ENCODE results near the gene CXorf58.

The CXorf58 gene

DNA sequence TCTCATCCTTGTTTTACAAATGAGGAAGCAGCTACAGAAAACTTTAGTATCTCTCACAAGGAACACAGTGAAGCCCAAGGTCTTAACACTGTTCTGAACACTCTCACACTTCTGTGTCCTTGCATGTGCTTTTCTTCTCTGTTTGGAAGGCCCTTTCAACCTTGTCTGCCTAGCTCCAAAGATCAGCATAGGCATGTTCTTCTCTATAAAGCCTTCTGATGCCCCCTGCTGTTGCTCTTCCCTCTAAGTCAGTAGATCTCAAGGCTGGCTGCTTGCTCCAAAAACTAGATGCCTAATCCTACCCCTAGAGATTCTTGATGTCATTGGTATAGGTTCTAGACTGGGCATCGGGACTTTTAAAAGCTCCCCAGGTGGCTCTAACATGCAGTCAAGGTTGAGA lies 6.0 kb upstream of the CXorf58 start:
- H3K4me3 ChIP-seq (ENCODE audit: low read length) = no peak overlapping the region
- peak; percentile 56 for TF ChIP-seq CTCF (conservative IDR thresholded peaks at IDR 0.05; ENCODE audit: low read depth, low read length)
- DNase-seq (ENCODE audit: low read depth) = no peak

DNA sequence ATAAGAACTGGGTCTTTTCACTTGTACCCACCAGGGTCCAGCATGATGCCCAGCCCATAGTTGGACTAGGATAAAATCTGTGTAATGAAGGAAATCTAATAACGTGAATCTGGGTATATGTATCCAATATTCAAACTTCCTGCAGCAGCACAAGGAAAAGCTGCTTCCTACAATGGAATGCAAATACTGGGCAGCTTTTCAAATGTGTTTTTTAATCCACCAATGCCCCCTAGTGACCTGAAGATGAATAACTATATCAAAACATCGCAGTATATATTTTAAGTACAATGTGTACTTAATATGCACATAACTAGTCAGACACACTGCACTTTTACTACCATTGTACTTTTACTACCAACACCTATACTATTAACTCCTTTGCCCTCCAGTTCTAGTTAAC lies 5.4 kb upstream of the CXorf58 start:
- H3K4me3 ChIP-seq (ENCODE audit: low read length) = no peak overlapping the region
- TF ChIP-seq CTCF (conservative IDR thresholded peaks at IDR 0.05; ENCODE audit: low read depth, low read length) = peak; percentile 46
- DNase-seq (ENCODE audit: low read depth) = no peak

DNA sequence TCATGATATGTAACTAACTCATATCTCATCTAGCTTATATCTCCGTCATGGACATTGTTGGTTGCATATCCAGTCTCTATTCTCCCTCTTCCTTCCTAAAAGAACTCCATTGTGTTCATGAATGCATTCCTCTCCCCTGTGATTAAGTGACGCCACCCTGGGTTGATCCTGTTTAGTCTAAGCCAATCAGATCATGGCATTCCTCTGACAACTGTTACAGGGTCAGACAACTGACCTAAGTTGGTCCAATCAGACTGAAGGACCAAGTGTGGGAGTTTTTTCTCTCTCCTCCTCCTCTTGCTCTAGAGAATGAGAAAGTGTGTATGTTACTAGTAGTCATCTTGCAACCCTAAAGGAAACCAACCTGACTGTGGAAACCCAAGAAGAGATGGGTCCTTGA lies 3.7 kb upstream of the CXorf58 start:
- DNase-seq (ENCODE audit: low read depth) = no peak
- TF ChIP-seq CTCF (conservative IDR thresholded peaks at IDR 0.05; ENCODE audit: low read depth, low read length) = no peak
- H3K4me3 ChIP-seq (ENCODE audit: low read length) = no peak overlapping the region

- H3K4me3 ChIP-seq (ENCODE audit: low read length) = peak overlapping the region; percentile 72
- DNase-seq (ENCODE audit: low read depth) = no peak
- TF ChIP-seq CTCF (conservative IDR thresholded peaks at IDR 0.05; ENCODE audit: low read depth, low read length) = no peak
These were observed 702 bp upstream of the CXorf58 start for GRCh38 chrX:23907111-23907497.

- H3K4me3 ChIP-seq (ENCODE audit: low read length) = peak overlapping the region; percentile 29
- TF ChIP-seq CTCF (conservative IDR thresholded peaks at IDR 0.05; ENCODE audit: low read depth, low read length) = peak; percentile 50
These were observed 606 bp downstream of the CXorf58 start for GRCh38 chrX:23908219-23909004.

GRCh38 chrX:23911126-23911835 lies 3.5 kb downstream of the CXorf58 start:
- no peak for DNase-seq (ENCODE audit: low read depth)
- TF ChIP-seq CTCF (conservative IDR thresholded peaks at IDR 0.05; ENCODE audit: low read depth, low read length) = no peak
- H3K4me3 ChIP-seq (ENCODE audit: low read length) = no peak overlapping the region

More at GRCh38 chrX:23908219-23909004, 606 bp downstream of the CXorf58 start:
- DNase-seq (ENCODE audit: low read depth) = no peak

- no peak for TF ChIP-seq CTCF (conservative IDR thresholded peaks at IDR 0.05; ENCODE audit: low read depth, low read length)
- no peak overlapping the region for H3K4me3 ChIP-seq (ENCODE audit: low read length)
- no peak for DNase-seq (ENCODE audit: low read depth)
These were observed 11.3 kb downstream of the CXorf58 start for GRCh38 chrX:23919148-23919547.

Measured in retinal pigment epithelial cell (primary cell).